Measurements from ENCODE around the gene ALAS2. TPM values are rescaled to one million over a fixed set of nuclear protein-coding genes. Genes with fewer than 3 reads are reported as not detected.

ALAS2 gene
- total RNA-seq, 1 donor from 2014 or later = 6.9 TPM

GRCh38 chrX:55028611-55029010 is 2.2 kb downstream of the ALAS2 start:
- H3K27me3 ChIP-seq = no peaks in the 10 kb centered on the region
- no peaks in the 10 kb centered on the region for H3K4me1 ChIP-seq
- H3K27ac ChIP-seq = no peak overlapping the region
- intact Hi-C loops (cut with DNase I) = no loop called here
- no peaks in the 10 kb centered on the region for H3K9me3 ChIP-seq
- no peaks in the 10 kb centered on the region for H3K36me3 ChIP-seq
- no peak for DNase-seq (ENCODE audit: low spot score in 2 of 2)
- no peak for TF ChIP-seq CTCF (IDR thresholded peaks at IDR 0.05)
- H3K4me3 ChIP-seq = no peak overlapping the region

GRCh38 chrX:55028040-55028439 is 2.7 kb downstream of the ALAS2 start:
- intact Hi-C loops (cut with DNase I) = no loop called here
- no peak overlapping the region for H3K4me3 ChIP-seq
- no peaks in the 10 kb centered on the region for H3K27me3 ChIP-seq
- no peak for TF ChIP-seq CTCF (IDR thresholded peaks at IDR 0.05)
- DNase-seq (ENCODE audit: low spot score in 2 of 2) = no peak
- H3K4me1 ChIP-seq = no peaks in the 10 kb centered on the region
- no peaks in the 10 kb centered on the region for H3K36me3 ChIP-seq
- no peak overlapping the region for H3K27ac ChIP-seq
- no peaks in the 10 kb centered on the region for H3K9me3 ChIP-seq

DNA sequence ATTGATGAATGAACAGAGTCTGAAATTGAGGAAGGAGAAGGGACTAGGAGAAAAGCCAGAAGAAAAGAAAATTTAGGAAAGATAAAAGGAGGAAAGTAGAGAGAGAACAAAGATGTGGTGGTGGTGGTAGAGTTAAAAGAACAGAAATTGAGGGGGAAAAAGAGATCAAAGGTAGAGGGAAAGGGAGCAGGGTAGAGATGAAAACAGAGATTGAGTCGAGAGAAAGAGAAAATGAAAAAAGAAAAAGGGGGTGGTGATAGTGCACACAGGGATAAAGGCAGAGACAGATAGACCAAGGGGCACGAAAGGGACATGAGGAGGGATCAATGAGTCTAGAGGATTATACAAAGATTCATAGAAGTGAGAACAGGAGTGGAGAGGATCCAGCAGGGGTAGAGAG is 3.9 kb downstream of the ALAS2 start:
- TF ChIP-seq CTCF (IDR thresholded peaks at IDR 0.05) = no peak
- no peak for DNase-seq (ENCODE audit: low spot score in 2 of 2)

DNA sequence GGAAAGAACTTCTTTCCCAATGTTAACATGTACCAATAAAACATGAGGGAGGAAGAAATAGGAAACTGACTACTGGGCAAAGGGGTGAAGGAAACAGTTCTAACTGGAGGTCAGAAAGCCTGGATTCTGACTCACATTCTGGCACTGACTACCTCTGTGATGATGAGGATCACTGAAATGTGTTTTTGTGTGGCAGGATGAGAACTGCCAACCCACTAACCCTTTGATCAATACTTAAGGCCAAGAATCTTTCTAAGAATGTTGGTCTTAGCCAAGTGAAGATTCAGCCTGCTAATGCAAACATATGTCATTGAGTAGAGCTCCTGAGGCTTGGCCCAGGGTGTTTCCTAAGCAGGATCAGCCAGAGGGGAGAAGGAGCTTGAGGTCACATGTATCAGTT is 4.6 kb downstream of the ALAS2 start:
- Histone ChIP-seq H3K9me3 (no peaks in the 10 kb centered on the region), H3K27ac (no peak overlapping the region), H3K4me3 (no peak overlapping the region), H3K36me3 (no peaks in the 10 kb centered on the region), H3K4me1 (no peaks in the 10 kb centered on the region), H3K27me3 (no peaks in the 10 kb centered on the region)
- DNase-seq (ENCODE audit: low spot score in 2 of 2) = no peak
- intact Hi-C loops (cut with DNase I) = no loop called here
- no peak for TF ChIP-seq CTCF (IDR thresholded peaks at IDR 0.05)

More for the DNA sequence above, 3.9 kb downstream of the ALAS2 start:
- no peak overlapping the region for H3K27ac ChIP-seq
- H3K27me3 ChIP-seq = no peaks in the 10 kb centered on the region
- no peak overlapping the region for H3K4me3 ChIP-seq
- H3K36me3 ChIP-seq = no peaks in the 10 kb centered on the region
- no peaks in the 10 kb centered on the region for H3K4me1 ChIP-seq
- no peaks in the 10 kb centered on the region for H3K9me3 ChIP-seq
- intact Hi-C loops (cut with DNase I) = no loop called here

- no peaks in the 10 kb centered on the region for H3K27me3 ChIP-seq
- intact Hi-C loops (cut with DNase I) = no loop called here
Observed at GRCh38 chrX:55014897-55015299, 15.9 kb downstream of the ALAS2 start.

More at GRCh38 chrX:55014897-55015299, 15.9 kb downstream of the ALAS2 start:
- DNase-seq (ENCODE audit: low spot score in 2 of 2) = no peak
- H3K4me3 ChIP-seq = no peak overlapping the region
- TF ChIP-seq CTCF (IDR thresholded peaks at IDR 0.05) = no peak
- H3K4me1 ChIP-seq = no peaks in the 10 kb centered on the region
- H3K36me3 ChIP-seq = no peaks in the 10 kb centered on the region
- H3K27ac ChIP-seq = no peak overlapping the region
- H3K9me3 ChIP-seq = no peaks in the 10 kb centered on the region
